NCI-H446 (cell line): Measurements from ENCODE around the gene ADGRD1.

Source experiments
- DNase-seq, 2 experiments: peaks; one replicate each; lab custom pipeline; 2025; lab: John Stamatoyannopoulos, UW

The ADGRD1 gene

GRCh38 chr12:130966443-130967030, 12.8 kb downstream of the ADGRD1 start:
- DNase-seq: no peak

GRCh38 chr12:130967636-130968035, 13.9 kb downstream of the ADGRD1 start:
- no peak for DNase-seq

GRCh38 chr12:130968611-130969010, 14.9 kb downstream of the ADGRD1 start:
- no peak for DNase-seq

- DNase-seq: no peak
Observed at GRCh38 chr12:130969223-130969622, 15.5 kb downstream of the ADGRD1 start.

- no peak for DNase-seq
Observed at GRCh38 chr12:130970165-130970907, 16.6 kb downstream of the ADGRD1 start.

GRCh38 chr12:130970908-130971233, 17.2 kb downstream of the ADGRD1 start:
- no peak for DNase-seq

- DNase-seq: no peak
Observed at GRCh38 chr12:130971925-130972585, 18.3 kb downstream of the ADGRD1 start.

GRCh38 chr12:130972586-130972950, 18.9 kb downstream of the ADGRD1 start:
- no peak for DNase-seq

GRCh38 chr12:130973109-130973508, 19.4 kb downstream of the ADGRD1 start:
- no peak for DNase-seq

- DNase-seq: no peak
Observed at GRCh38 chr12:130973906-130974305, 20.2 kb downstream of the ADGRD1 start.

- DNase-seq: no peak
Observed at GRCh38 chr12:130975116-130975515, 21.4 kb downstream of the ADGRD1 start.

GRCh38 chr12:130976171-130976720, 22.5 kb downstream of the ADGRD1 start:
- DNase-seq: no peak

GRCh38 chr12:130977046-130977742, 23.5 kb downstream of the ADGRD1 start:
- DNase-seq: no peak

- no peak for DNase-seq
Observed at GRCh38 chr12:130977743-130978095, 24.0 kb downstream of the ADGRD1 start.

- DNase-seq: no peak
Observed at GRCh38 chr12:130978785-130979184, 25.1 kb downstream of the ADGRD1 start.

GRCh38 chr12:130981074-130981742, 27.5 kb downstream of the ADGRD1 start:
- no peak for DNase-seq

- DNase-seq: no peak
Observed at GRCh38 chr12:130981911-130982310, 28.2 kb downstream of the ADGRD1 start.

- DNase-seq: no peak
Observed at GRCh38 chr12:130982565-130983225, 29.0 kb downstream of the ADGRD1 start.

GRCh38 chr12:130983328-130984017, 29.8 kb downstream of the ADGRD1 start:
- no peak for DNase-seq

GRCh38 chr12:130984183-130985058, 30.7 kb downstream of the ADGRD1 start:
- DNase-seq: no peak
